Activated T-cell treated with anti-CD3 and anti-CD28 coated beads for 4 hours (primary cell): ENCODE data around the gene FOXF2.
A peak's percentile ranks its signal among the peaks of the same experiment; 100 is the strongest.

ENCODE experiments used
- DNase-seq: peaks from one replicate; pipeline ENCODE4 v3.0.0-alpha.2; 2020

FOXF2 gene

GRCh38 chr6:1379017-1379787 lies 10.2 kb upstream of the FOXF2 start:
- DNase-seq = no peak

- DNase-seq = no peak
Observed at GRCh38 chr6:1379788-1380147, 9.6 kb upstream of the FOXF2 start.

- DNase-seq = no peak
Observed at GRCh38 chr6:1380625-1381427, 8.6 kb upstream of the FOXF2 start.

GRCh38 chr6:1381481-1382330 lies 7.7 kb upstream of the FOXF2 start:
- DNase-seq = peak; percentile 45

GRCh38 chr6:1382331-1382882 lies 7.0 kb upstream of the FOXF2 start:
- no peak for DNase-seq

- DNase-seq = no peak
Observed at GRCh38 chr6:1382883-1383728, 6.3 kb upstream of the FOXF2 start.

- DNase-seq = no peak
Observed at GRCh38 chr6:1383729-1384548, 5.4 kb upstream of the FOXF2 start.

- DNase-seq = no peak
Observed at GRCh38 chr6:1384549-1385128, 4.7 kb upstream of the FOXF2 start.

- DNase-seq = no peak
Observed at GRCh38 chr6:1385129-1386037, 4.0 kb upstream of the FOXF2 start.

- no peak for DNase-seq
Observed at GRCh38 chr6:1386038-1386709, 3.2 kb upstream of the FOXF2 start.

- DNase-seq = no peak
Observed at GRCh38 chr6:1387538-1387875, 1.9 kb upstream of the FOXF2 start.

- DNase-seq = no peak
Observed at GRCh38 chr6:1387876-1388629, 1.3 kb upstream of the FOXF2 start.

- DNase-seq = no peak
Observed at GRCh38 chr6:1388630-1389368, 577 bp upstream of the FOXF2 start.

GRCh38 chr6:1390133-1390945 lies 963 bp downstream of the FOXF2 start:
- no peak for DNase-seq

GRCh38 chr6:1390946-1391799 lies 1.8 kb downstream of the FOXF2 start:
- DNase-seq = no peak

GRCh38 chr6:1391800-1392309 lies 2.5 kb downstream of the FOXF2 start:
- DNase-seq = no peak
